ENCODE results near the gene PTPRN2.

PTPRN2 gene

GRCh38 chr7:157881048-157881771 lies 706.4 kb downstream of the PTPRN2 start:
- DNase-seq: no peak

GRCh38 chr7:157879391-157879790 lies 708.2 kb downstream of the PTPRN2 start:
- no peak for DNase-seq

GRCh38 chr7:157877298-157878090 lies 710.1 kb downstream of the PTPRN2 start:
- no peak for DNase-seq

- no peak for DNase-seq
These were observed 710.9 kb downstream of the PTPRN2 start for GRCh38 chr7:157876469-157877285.

- peak; percentile 18 for DNase-seq
These were observed 712.1 kb downstream of the PTPRN2 start for GRCh38 chr7:157875230-157876179.

- no peak for DNase-seq
These were observed 712.8 kb downstream of the PTPRN2 start for GRCh38 chr7:157874870-157875229.

GRCh38 chr7:157874208-157874816 lies 713.3 kb downstream of the PTPRN2 start:
- DNase-seq: no peak

GRCh38 chr7:157873664-157874063 lies 714.0 kb downstream of the PTPRN2 start:
- DNase-seq: no peak

- no peak for DNase-seq
These were observed 714.4 kb downstream of the PTPRN2 start for GRCh38 chr7:157873181-157873580.

- DNase-seq: no peak
These were observed 715.2 kb downstream of the PTPRN2 start for GRCh38 chr7:157872447-157872846.

- DNase-seq: no peak
These were observed 715.9 kb downstream of the PTPRN2 start for GRCh38 chr7:157871681-157872080.

GRCh38 chr7:157870644-157871290 lies 716.9 kb downstream of the PTPRN2 start:
- no peak for DNase-seq

GRCh38 chr7:157869793-157870192 lies 717.8 kb downstream of the PTPRN2 start:
- no peak for DNase-seq

GRCh38 chr7:157867685-157868305 lies 719.8 kb downstream of the PTPRN2 start:
- DNase-seq: no peak

GRCh38 chr7:157866336-157866924 lies 721.2 kb downstream of the PTPRN2 start:
- no peak for DNase-seq

GRCh38 chr7:157865351-157866165 lies 722.1 kb downstream of the PTPRN2 start:
- DNase-seq: no peak

- DNase-seq: no peak
These were observed 722.7 kb downstream of the PTPRN2 start for GRCh38 chr7:157864911-157865310.

- no peak for DNase-seq
These were observed 723.5 kb downstream of the PTPRN2 start for GRCh38 chr7:157863906-157864810.
